ENCODE data around the gene S100A8.
"Not testable (repeated sequence)": the region's sequence is repeated elsewhere in the genome, so short reads cannot be mapped to it uniquely, and the experiment has no call there.

S100A8 gene

GRCh38 chr1:153390938-153391710, at the start of gene S100A8:
Gene S100A8, minus strand, starts transcription at chr1:153391073. Its CDS starts 538 bp downstream, at chr1:153390535.
- DNase-seq (ENCODE audit: extremely low spot score, insufficient read length, low read depth) = no peak

DNA sequence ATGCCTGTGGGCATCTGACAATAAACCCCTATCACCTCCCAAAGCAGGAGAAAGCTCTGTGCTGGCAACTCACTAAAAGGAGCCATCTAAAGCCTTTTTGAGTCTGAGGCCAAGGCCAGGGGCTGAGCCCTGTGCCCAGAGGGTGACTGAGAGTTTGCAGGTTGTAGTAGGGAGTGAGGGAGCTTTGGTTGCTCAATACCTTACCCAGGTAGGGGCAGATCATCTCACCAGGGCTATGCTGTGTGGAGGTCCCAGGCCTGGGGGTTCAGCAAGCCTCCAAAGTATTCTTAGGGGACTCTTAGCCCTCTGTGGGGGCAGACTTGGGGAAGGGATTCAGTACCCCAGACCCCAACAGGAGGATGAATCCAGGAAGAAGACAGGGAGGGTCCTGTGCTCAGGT, 48.4 kb upstream of the S100A8 start:
- FAIRE-seq (no peak), DNase-seq (ENCODE audit: extremely low spot score, insufficient read length, low read depth) (no peak)

More at GRCh38 chr1:153390938-153391710, at the start of gene S100A8:
- no peak for FAIRE-seq

DNA sequence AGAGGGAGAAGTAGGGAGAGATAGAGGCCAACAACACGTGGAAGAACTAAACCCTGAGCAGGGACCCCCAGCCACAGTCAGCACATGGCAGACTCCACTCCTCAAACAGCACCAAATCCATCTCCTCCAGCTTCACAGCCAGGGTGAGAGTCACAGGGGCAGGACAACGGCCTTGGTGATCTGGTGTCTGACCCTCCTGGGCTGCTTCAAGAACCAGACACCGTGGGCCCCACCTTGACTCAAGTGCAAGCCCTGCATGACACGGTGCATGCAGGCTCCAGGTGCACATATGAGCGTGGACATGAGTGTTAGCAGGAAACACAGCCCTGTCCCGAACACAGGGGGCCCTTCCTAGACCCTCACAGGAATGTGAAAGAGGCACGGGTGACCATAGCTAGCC, 47.7 kb upstream of the S100A8 start:
- no peak for FAIRE-seq

GRCh38 chr1:153437236-153437635, 46.4 kb upstream of the S100A8 start:
- DNase-seq (ENCODE audit: extremely low spot score, insufficient read length, low read depth) (no peak), FAIRE-seq (no peak)

More for the DNA sequence above, 47.7 kb upstream of the S100A8 start:
- DNase-seq (ENCODE audit: extremely low spot score, insufficient read length, low read depth) = no peak

- no peak for FAIRE-seq
- no peak for DNase-seq (ENCODE audit: extremely low spot score, insufficient read length, low read depth)
Observed at GRCh38 chr1:153434746-153435455, 44.0 kb upstream of the S100A8 start.

DNA sequence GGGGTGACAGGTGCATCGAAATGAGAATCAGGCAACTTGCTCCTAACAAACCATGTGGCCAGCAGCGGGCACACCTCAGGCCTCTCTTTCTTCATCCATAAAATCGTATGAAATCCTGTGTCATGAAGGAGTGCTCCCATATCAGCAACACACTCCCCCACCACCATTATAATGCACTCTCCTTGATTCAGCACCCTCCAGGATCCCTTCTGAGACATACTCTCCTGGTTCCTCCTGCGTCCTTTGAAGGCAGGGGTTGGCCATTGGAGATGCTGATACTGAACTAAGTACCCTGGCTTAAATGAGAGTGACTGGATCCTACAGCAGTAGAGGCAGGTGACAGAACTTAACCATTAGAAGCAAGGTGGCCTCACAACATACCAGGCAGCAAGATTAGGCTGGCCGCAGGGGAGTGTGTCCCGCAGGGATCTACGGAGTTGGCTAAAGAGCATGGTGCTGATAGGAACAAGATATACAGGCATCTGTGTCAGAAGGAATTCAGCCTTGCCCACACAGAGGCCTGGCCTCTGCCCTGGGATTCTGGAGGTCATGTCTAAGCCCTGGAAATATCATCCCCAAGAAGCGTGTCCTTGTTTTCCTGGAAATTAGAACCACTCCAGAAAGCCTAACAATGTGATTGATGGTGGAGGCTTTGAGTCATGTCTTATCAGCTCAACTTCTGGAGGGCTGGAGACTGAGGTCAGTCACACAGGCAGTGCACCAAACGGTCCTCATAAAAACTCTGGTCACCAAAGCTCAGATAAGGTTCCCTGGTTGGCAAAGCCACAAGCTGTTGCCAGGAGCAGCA, 42.2 kb upstream of the S100A8 start:
- no peak for DNase-seq (ENCODE audit: extremely low spot score, insufficient read length, low read depth)
- FAIRE-seq = no peak

GRCh38 chr1:153431928-153432327, 41.1 kb upstream of the S100A8 start:
- FAIRE-seq (no peak), DNase-seq (ENCODE audit: extremely low spot score, insufficient read length, low read depth) (no peak)

DNA sequence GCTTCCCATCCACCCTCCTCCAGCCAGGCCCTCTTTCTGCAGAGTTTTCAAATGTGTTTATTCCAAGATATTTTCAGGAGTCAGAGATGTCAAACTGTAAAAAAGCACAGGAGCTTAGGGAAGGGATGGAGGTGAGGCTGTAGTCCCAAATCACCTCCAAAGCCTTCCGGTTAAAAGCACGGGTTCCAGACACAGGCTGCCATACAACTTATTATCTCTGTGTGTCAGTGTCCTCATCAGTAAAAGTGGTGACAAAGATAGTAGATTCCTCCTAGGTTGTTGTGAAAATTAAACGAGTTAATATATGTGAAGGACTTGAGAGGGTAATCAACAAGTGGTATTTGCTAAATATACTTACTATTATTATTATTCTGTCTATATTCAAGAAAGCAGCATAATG, 40.6 kb upstream of the S100A8 start:
- DNase-seq (ENCODE audit: extremely low spot score, insufficient read length, low read depth) = no peak
- FAIRE-seq = no peak

DNA sequence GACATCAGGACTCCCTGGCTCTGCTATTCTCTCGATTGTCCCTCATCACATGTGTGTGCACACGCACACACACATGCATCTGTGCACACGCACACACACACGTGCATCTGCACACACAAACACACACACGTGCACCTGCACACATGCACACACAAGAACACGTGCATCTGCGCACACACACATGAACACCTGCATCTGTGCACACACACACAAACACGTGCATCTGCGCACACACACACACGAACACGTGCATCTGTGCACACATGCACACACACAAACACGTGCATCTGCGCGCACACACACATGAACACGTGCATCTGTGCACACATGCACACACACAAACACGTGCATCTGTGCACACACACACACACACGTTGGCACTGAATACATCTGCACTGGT, 40.1 kb upstream of the S100A8 start:
- DNase-seq (ENCODE audit: extremely low spot score, insufficient read length, low read depth) (no peak), FAIRE-seq (no peak)

GRCh38 chr1:153430561-153430960, 39.7 kb upstream of the S100A8 start:
- DNase-seq (ENCODE audit: extremely low spot score, insufficient read length, low read depth) (no peak), FAIRE-seq (no peak)

- no peak for FAIRE-seq
Observed at GRCh38 chr1:153430166-153430553, 39.3 kb upstream of the S100A8 start.

DNA sequence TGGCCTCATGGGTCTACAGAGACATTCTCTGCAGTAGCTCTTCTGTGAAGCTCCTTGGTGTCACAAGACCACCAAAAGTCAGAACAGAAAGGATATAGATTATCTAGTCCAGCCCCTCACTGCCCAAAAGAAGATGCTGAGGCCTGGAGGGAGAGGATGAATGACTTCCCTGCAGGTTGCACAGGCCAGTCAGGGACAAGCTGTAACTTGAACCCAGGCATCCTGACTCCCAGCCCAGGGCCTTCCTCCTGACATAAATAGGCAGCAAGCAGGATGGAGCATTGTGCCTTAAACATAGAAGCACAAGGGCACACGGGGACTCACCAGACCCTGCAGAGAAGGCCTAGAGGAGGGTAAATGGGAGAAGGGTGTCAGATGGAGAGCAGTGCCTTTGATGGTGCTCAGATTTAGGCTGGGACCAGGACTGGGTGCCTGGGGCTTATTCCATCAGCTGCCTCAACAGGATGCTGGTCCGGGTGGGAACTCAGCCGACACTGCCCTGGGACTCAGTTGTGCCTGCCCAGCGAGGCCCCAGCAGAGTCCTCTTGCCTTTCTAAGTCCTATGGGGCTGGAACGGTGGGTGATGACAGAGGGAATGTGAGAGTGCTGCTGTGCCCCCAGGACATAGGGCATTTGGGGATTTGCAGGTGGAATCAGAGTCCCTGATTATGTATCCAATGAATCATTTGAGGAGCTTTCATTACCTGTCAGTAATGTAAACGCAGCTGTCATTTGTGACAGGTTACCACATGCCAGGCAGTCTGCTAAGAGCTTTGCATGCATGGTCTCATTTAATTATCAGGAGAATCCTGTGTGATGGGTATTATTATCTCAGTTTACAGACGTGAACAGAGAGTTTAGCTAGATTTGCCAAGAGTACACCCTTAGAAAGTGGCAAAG, 38.6 kb upstream of the S100A8 start:
- FAIRE-seq (no peak), DNase-seq (ENCODE audit: extremely low spot score, insufficient read length, low read depth) (no peak)

More at GRCh38 chr1:153430166-153430553, 39.3 kb upstream of the S100A8 start:
- no peak for DNase-seq (ENCODE audit: extremely low spot score, insufficient read length, low read depth)

- DNase-seq (ENCODE audit: extremely low spot score, insufficient read length, low read depth) = no peak
- no peak for FAIRE-seq
Observed at GRCh38 chr1:153428791-153429190, 37.9 kb upstream of the S100A8 start.

- no peak for FAIRE-seq
- no peak for DNase-seq (ENCODE audit: extremely low spot score, insufficient read length, low read depth)
Observed at GRCh38 chr1:153428073-153428638, 37.3 kb upstream of the S100A8 start.

DNA sequence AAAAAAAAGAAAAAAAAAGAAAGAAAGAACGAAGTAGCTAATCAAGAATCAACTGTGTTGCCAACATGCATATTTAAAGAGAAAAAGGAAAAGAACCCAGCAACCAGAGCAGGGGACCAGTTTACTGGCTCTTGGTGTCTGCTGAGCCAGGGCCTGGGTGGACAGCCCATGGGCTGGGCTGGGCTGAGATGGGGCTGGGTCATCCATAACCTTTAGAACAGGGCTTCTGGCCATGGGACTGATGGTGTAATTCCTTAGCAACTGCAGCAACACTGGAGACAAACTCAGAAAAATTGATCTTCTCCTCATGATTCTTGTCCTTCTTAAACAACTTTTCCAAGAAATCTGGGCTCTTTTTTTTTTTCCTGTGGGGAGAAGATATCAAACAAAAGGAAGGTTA, 35.9 kb upstream of the S100A8 start:
- DNase-seq (ENCODE audit: extremely low spot score, insufficient read length, low read depth) (no peak), FAIRE-seq (no peak)

DNA sequence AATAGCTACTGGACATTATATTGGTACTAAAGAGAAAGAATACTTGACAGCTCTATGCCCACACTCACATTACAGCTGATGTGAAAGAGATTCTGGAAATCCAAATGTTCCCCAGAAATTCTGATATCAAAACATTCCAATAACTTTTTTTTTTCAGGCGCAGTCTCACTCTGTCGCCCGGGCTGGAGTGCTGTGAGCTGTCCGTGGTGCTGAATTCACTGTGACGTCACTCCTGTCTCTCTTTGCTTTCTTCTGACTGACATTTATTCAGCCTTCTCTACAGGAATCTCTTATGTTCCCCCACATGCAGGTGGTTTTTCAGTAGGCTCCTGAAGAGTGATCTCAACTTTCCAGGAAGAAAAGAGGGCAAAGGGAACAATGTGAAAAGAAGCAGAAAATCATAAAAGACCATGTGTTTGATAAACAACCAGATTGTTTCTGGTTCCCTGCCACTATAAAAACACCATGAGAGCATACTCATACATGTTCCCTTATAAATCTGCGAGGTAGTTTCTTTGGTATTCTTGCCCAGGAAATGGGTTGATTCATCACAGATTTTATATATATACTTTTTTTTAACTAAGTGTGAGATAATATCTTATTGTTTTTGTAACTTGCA, 31.7 kb upstream of the S100A8 start:
- FAIRE-seq = peak; percentile 86
- DNase-seq (ENCODE audit: extremely low spot score, insufficient read length, low read depth) = no peak

DNA sequence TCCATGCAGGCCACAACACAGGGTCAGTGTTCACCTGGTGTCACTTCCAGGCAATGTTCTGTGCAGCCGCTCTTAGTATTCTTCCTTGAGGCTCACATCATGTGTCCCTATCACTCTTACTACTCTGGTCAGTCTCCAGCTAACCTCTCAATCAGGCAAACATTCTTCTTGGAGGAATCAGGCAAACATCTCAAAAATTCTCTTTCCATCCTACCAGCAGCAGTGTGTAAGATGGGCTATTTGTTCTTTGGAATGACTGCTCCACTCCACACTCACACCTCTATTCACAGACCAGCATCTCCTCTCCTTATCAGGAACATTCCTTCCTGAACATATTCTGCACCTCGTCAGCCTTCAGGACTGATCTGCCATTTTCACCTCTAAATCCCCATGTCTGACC, 29.4 kb upstream of the S100A8 start:
- DNase-seq (ENCODE audit: extremely low spot score, insufficient read length, low read depth) = no peak
- FAIRE-seq = no peak

DNA sequence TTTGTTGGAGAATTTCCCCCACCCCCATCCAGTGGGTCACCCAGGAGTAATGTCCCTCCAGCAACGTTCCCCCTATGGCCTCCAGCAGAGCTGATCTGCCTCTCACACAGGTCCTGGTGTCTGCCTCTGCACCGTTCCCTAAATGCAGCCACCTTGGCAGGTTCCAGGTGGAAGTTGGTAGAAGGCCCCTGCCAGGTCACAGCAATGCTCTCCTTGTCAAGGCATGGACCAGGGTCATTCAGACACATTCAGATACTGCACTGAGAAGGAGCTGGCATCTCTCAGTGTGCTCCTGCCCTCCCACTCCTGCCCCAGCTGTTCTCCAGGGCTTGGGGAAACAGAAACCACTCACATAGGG, 28.5 kb upstream of the S100A8 start:
- DNase-seq (ENCODE audit: extremely low spot score, insufficient read length, low read depth); FAIRE-seq: not testable (repeated sequence)
